ENCODE measurements around the gene MAP1B. TPM values are rescaled to one million over a fixed set of nuclear protein-coding genes. Genes with fewer than 3 reads are reported as not detected.
A peak's percentile ranks its signal among the peaks of the same experiment; 100 is the strongest.

Gene MAP1B
- total RNA-seq, 1 donor from 2014 or later = 182 TPM

DNA sequence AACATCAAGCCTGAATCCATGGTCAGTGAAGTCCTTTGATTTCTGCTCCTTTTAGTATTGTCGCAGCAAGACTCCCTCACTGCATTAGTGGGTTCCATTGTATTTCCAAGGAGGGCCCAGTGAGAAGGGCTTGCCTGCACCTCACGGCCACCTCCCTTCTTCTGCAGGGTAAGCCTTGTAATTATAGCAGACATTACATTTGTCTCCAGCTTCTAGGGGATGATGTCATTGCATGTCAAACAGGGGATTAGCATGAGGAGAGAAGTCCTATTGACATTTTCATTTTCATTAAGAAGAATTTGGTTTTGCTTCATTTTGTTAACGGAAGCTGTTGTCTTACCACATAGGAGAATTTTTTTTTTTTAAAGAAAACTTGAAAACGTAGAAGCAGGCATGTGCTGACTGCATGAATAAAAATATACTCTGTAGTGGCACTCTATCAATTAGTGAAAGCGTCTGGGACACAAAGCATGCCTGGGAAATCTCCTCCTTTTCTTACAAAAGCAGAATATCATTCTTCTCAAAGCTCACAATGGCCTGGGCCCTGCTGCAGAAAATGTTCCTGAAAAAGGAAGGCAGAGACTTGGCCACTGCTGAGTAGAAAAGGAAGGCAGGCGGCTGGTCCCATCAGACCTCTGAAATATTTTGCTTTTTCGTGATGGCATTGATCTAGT lies 27.1 kb downstream of the MAP1B start:
- DNase-seq = peak; percentile 48

DNA sequence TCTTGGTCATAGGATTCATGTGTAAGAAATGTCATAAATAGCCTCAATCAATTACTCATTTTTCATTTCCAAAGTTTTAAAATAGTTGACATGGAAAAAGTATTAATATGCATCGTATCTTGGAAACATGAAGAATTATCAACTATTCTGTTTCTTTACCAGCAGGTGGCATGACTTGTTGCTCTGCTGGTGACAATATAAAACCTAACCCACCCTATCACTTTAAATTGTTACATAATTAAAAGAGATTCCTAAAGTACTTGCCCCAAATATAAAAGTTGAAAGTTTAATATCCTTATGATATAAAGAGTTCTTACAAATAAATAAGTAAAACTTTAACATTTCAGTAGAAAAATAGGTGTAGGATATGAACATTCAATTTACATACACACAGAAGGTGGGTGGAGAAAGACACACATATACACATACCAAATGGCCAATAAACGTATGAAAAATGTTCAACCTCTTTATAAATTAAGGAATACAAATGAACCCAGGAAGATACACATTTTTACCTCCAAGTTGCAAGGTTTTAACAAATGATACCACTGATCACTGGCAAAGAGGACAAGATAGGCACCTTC lies 30.6 kb downstream of the MAP1B start:
- DNase-seq = peak; percentile 49

DNA sequence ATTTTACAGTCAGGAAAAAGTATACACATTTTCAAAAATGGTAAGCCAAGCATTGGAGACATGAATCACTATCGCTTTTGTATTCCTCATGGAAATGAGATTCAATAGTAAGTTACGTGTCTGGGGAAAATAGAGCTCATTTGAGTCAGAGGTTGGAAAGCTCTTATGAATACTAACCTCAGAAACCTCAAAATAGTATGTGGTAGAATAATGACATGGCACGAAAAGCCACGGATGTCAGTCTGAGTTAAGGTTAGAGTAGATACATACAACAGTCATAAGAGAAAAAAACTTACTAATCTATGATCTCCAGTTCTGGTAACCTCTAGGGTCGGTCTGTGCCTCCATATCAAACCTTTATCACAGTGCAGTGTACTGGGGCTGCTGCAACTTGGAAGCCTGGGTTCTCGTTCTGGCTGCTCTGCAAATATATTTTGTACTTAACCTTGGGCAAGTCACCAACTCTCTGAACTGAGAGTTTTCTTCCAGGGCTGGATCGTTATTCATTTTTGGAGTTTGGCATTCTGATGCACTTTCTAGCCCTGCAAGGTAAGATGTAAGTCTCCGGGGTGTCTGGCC lies 31.8 kb downstream of the MAP1B start:
- DNase-seq = peak; percentile 42

DNA sequence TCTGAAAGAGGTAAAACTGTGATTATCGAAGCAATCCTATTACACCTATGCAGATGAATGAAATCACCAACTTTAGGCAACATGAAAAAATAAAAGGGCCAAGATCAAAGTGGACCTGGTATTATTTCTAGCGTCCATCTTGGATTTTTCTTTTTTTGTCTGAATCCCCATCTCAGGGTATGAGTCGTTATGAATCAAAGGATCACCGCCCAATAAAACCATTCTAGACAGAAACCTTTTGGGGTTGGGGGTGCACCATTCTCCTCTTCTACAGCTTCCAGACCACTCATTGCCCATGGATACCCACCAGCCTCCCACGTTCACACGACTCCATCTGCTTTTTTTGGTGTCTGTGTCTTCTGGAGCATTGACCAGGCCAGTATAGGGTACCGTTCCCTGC lies 33.4 kb downstream of the MAP1B start:
- no peak for DNase-seq

DNA sequence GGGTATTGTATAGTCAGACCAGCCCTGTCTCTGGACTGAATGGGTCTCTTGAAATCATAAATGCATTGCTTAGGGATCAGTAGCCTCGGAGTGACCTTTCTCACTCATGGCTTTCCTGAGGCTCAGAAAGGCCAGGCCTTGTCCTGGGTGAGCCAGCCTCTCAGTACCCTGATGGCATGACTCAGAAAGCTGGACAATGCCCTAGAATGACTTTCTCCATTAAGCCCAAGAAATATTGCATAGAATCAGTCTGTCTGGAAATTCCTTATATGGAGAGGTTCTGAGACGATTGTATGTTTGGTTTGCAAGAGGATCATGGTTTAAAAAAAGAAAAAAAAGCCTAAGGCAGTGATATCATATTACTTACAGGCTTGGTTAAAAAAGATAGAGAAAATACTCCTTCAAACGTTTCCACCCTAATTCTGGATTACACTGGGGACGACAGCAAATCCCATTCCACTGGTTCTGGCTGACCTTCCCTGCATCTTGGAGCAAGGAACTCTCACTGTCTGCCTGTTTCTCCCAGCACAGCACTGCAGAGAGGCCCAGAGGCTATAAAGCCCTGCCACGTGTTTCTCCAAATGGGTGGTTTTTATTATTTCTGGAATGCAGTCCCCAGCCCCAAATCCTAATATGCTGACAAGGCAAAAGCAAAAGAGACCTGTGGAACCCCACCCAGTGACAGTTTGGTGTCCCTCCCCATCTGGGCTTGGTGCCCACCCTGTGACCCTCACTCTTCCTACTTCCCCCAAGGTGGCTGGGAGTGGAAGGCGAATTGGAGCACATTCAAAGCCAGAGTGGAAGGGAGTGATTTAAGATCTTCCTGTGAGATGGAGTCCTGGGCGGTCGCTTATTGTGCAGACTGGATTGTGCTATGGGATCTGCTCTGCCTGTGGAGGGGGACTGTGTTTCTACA lies 34.4 kb downstream of the MAP1B start:
- DNase-seq = peak; percentile 90

DNA sequence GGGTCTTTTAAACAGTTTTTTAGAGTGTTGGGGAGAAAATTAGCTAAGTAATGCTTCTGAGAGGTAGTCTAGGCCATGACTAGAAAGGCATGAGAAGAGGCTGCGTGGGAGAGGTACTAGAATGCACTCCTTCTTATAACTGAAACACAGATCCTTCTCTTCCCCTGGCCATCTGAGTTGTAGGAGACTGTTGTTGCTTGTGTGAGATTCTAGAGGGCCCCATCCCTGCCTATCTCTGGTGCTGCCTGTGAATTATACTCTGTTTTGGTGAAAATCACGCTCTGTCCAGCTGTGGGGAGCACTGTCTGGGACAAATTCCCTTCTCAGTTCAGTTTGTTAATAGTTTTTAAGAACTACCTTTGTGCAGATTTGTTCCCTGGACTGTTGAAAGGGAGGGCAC lies 37.5 kb downstream of the MAP1B start:
- no peak for DNase-seq

DNA sequence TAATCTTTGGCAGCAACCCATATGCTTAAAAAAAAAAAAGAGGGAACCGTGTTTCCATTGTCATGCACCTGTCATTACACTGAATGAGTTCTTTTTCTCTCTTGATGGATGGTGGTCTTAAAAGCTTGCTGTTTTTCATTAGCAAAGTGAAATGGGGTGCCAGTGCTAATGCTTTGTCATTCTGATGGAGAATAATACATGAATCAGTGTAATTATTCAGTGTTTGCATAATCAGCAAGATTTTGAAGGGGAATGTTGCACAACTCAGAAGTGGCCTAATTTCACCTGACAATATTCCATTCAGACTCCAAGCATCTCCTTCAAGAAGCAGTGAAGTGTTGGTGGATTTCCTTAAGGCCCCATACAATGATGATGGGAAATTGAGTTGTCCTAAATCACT lies 38.1 kb downstream of the MAP1B start:
- no peak for DNase-seq

DNA sequence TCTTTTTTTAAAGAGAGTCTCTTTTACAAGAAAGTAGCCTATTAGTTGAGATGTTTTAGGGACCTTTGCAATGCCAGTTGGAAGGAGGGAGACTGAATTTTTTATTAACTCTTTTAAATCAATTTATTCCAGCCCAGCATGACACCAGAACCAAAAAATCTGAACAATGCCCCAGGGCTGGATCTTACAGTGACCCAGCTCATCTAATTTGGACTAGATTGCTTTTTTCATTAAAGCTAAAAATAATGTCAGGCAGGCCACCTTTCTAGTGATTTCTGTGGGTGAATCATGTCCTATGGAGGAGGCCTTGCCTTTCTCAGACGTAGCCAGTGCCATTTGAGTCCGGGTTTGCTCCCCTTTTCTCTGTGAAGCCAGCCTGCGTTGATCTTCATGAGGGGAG lies 38.8 kb downstream of the MAP1B start:
- DNase-seq = no peak

DNA sequence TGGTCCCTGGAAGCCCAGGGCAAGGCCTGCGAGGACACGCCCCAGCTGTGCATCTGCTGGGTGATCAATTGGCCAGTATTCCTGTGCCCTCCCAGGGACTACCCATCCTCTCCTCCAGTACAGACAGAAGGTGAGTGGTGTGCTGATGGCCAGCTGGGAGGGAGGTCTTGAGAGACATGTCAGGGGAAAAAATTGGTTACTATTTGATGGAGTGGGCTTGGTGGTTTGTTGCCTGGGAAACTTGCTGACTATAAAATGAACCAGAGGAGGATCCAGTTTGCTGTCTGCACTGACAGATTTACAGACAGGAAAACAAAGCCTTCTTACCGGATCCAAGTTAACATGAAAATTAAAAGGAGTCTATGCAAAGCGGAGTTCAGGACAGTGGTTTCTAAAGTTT lies 40.3 kb downstream of the MAP1B start:
- no peak for DNase-seq

DNA sequence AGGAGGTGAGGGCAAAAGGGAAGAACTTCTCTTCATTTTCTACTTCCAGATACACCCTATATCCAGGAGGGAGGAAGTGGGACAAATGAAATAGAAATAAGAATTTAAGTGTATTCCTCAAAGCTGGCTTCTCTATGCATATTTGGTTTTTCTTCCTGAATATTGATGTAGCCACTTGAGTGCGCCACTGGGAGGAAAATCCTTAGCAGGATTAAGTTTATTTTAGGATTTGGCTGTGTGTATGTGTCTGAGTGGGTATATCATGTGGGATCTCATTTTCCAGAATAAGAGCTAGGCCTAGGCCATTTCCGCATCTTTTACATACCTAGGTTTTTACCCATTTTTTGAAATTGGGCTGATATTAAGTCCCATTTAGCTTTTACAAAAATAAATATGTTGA lies 42.5 kb downstream of the MAP1B start:
- DNase-seq = no peak

DNA sequence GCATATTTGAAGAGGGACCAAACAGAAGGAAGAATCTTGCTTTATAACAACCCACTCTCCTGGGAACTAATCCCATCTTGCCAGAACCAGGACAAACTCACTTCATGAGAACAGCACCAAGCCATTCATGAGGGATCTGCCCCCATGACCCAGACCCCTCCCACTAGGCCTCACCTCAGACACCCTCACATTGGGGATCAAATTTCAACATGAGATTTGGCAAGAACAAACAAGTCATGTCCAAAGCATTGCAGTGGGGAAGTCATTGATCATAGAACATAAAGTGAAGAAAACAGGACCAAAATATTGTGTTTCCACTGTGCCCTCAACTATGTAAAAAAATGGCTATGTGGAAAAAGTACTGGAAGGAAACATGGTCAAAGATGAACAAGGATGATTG lies 43.9 kb downstream of the MAP1B start:
- no peak for DNase-seq

DNA sequence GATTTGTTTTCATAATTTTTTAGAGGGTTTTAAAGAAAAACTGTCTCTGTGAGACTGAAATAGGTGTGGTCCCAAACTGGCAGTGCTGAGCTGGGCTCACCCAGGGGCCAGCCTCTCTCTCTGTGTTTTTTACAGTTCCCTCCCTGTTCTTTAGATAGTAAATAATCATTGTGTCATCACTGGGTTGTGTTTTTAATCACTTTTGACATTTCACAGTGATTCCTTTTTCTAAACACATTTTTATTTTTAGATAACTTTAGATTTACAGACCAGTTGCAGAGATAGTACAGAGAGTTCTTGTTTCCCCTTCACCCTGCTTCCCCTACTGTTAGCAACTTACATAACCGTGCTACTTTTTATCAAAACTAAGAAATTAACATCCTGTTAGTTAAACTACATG lies 44.4 kb downstream of the MAP1B start:
- DNase-seq = no peak

DNA sequence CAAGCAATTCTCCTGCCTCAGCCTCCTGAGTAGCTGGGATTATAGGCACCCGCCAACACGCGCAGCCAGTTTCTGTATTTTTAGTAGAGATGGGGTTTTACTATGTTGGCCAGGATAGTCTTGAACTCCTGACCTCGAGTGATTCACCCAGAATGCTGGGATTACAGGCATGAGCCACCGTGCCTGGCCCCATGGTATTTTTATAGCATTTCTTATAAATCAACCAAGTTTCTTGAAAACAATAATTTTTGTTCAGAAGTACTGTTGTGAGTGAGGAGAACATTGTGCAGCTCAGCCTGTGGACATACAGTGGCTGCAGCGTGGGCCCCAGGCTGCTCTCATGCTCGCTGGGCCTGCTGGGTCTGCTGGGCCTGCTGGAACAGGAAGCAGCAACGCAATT lies 45.3 kb downstream of the MAP1B start:
- peak; percentile 42 for DNase-seq

DNA sequence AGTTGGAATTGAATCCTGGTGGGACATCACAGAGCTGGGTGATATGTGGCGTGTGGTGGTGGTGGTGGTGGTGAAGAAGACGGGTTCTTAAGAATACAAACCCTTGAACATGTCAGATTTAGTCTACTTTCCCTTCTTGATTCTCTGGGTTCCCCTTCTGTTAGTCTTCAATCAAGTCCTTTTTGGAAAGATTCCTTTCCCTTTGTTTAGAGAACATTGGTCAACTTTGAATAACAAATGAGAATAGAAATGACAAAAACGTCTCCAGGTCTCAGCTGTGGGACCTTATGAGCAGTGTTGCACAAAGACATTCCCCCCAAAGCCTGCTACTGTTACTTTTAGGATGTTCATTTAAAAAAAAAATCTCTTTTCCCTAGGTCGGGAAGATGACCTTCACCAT lies 46.3 kb downstream of the MAP1B start:
- no peak for DNase-seq

DNA sequence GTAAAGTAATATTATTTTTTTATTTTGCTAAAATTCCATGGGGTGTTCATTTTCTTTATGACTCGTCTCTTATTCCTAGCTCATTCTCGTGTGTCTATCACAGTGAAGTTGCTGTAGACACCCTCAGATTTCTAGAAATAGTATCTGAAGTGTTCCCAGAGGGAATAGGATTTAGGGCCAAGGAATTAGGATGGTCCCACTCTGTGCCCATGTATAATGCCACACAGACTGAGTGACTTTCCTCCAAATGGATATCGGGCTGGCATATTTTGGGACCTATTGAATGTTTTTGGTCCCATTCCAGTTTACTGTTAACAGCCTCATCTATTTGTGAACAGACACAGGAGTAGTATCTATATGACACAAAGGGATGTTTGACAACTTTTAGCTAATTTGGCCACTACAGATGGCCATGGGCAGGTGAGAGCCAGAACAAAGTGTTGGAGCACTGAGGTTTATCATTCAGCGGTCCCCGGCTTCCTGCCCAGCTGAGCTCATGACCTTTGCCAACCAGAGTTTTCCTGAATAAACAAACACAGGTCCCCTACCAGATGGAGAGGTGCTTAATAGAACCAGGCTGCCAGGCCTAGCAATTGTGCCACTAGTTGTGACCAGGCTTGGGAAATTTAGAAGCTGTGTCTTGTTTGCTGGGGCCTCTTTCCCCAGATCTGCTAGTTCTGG lies 46.9 kb downstream of the MAP1B start:
- peak; percentile 88 for DNase-seq

DNA sequence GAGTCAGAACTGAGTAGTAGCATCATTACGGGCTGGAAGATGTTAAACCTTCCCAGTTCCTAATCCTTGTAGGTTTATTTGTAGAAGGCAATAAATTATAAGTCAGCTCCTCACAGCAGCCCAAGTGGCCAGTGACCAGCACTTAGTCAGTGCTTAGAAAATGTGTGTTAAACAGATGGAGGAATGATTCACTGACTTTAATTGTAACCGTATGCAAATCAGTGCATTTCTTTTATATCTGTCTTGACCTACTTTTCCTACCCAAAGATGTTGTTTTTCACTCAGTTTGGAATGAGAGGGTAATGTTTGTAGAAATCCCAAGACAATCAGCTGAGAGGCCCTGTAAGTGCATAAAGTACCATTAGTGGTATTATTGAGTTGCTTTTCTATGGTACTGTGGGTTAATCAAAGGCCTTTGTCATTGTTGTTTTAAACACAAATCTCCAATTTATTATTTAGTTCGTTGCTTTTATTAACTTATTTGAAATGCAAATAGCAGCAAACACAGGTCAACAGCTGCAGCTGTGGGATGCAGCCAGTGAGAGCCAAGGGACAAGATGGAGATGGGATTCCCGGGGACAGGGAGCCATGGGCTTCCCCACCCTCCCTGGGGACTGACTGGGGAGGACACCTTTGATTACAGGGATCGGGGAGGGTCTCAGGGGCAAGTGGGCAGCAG lies 49.8 kb downstream of the MAP1B start:
- peak; percentile 42 for DNase-seq

DNA sequence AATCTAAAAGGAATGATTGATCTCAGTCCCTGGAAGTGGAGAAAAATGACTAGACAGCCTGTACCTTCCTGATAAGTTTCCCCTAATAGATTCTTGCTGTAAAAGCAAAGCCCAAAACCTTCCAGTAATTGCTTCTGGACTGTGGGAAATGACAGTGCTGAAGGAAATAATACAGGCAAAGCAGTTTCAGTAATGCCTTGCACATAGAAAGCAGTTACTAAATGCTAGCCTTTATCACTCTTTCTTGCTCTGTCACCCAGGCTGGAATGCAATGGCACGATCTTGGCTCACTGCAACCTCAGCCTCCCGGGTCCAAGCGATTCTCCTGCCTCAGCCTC lies 50.3 kb downstream of the MAP1B start:
- no peak for DNase-seq

DNA sequence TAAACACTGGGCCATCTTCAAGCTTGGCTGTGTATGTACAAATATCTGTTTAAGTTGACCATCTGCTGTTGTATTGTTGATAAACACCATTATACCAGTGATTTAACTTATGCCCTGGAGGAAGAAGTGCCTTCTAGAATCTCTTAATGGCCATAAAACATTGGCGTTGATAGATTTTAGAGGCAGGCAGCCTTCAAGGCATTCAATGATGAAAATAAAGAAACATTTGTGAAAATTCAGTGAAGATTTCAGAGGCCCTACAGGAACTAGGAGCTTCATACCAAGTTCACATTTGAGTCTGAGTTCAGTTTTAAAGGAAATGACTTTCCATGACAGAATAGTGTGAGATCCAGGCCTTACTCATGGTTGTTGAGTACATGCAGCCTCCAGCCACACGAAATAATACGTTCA lies 52.2 kb downstream of the MAP1B start:
- DNase-seq = peak; percentile 60

DNA sequence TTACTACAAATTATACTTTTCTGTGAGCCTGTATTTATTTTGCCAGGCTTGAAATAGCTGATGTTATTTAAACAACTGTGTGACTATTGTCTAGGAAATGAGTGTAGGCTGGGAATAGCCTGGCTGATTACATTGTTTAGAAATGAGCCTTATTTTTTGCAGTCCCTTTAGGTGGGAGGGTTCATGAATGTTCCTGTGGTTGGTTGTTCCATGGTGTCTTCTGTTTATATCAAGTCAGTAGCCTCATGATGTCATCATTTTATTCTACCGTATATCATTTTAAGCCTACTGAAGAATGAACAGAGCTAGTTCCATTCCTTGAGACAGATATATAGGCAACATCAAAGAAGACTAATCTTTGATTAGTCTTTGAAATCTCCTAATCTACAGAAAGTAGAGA lies 53.1 kb downstream of the MAP1B start:
- peak; percentile 87 for DNase-seq

DNA sequence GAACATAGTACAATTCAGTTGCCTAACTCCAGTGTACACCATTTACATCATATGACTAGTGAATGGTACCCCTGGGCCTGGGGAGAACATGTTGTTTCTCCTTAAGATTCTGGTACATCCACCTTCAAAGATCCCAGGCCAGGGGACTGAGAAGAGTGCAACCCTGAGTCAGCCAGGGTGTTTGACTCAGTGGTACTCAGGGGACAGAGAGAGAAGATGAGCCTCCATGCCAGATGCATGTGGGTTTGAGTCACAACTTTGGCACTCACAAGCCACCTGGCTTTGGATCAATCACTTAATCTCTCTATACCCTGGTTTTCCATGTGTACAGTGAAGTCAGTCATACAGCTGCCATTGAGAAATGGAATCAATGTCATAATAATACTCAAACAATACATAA lies 53.7 kb downstream of the MAP1B start:
- no peak for DNase-seq

DNA sequence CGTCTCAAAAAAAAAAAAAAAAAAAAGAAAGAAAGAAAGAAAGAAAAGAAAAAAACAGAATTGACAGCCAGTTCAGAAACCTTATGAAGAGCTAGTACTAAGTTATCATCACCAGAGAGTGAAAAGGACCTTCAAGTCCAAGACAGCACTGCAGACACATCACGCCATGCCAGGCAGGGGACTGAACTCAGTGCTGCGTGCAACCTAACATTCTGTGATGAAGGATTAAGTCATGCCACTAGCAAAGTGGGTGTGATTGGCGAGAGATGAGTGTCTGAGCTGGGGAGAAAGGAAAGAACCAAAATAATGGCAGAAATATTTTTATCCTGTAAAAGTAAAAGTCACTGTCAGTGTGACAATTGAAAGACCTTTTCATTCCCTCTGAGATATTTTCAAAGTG lies 54.7 kb downstream of the MAP1B start:
- DNase-seq = no peak

DNA sequence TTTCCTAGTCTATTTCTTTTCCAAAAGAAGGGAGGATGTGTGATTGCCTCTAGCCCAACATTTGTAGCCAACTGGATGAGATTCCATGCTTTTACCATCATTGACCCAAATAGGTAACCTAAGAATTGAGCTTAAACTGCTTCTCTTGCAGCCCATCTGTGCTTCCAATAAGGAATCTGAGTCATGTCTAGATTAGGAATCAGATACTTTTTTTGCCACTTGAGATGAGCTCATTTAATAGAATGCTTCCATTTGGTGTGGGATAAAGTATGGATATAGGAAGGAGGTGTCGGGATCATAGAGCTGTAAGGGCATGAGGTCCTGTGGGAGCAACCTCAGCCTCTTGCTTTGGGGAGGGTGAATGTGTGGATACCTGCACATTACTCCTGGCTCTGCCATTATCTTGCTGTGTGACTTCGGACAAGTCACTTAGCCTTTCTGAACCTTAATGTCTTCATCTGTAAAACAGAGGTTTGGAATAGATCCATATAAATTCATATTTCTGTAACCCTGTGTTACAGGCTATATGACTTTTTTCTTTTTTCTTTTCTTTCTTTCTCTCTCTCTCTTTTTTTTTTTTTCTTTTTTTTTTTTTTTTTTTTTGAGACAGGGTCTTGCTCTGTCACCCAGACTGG lies 56.2 kb downstream of the MAP1B start:
- no peak for DNase-seq

All from dermis blood vessel endothelial cell (primary cell).